Measurements from ENCODE around the gene KLF12.

The KLF12 gene

DNA sequence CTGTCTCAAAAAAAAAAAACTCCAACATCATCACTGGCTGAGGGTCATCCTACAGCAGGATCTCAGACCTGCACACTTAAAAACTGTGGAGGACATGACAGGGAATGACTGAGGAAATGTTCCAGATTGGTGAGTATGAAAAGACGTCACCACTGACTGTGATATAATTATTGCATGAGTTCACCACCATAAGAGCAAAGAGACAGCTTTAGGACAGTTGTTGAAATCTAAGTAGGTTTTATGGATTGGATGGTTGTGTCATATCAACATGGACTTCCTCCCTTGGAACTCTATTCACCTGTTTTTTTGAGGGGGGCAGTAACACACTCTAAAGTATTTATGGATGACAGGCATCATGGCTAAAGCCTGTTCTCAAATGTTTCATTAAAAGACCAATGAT lies 31.5 kb downstream of the KLF12 start:
- DNase-seq (ENCODE audit: low read depth), result no peak

DNA sequence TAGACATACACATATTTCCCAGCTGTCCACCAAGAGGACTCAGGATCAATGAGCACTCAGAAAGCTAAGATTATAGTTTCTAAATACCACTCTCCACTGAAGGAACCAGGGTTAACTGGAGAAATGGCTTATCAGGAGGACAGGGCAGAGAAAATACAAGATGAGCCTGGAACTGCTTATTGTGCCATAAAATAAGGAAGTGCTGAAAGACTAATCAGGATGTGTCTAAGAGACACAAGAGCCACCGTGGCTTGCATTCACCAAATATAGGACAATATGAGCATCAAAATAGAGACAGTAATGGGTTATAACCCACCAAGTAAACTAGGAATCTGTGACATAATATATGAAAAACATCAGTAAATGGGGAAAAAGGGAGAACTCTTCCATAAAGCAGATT lies 32.8 kb downstream of the KLF12 start:
- no peak for DNase-seq (ENCODE audit: low read depth)

DNA sequence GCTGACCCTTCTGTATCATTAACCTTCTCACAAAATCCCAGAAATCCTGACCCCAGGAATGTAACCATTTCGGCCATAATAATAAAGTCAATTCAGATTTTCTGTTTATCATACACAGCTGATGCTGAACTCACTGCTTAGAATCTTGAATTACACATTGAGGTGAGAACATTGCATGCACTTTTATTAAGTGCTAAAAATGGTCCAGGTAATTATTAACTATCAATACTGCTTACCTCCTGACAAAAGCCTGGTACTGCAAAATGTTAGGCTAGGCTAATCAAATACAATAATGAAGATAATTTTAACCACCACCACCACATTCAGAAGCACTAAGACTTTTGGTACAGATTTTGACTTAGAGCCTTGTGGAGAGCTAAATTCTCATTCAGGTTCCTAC lies 36.1 kb downstream of the KLF12 start:
- no peak for DNase-seq (ENCODE audit: low read depth)

DNA sequence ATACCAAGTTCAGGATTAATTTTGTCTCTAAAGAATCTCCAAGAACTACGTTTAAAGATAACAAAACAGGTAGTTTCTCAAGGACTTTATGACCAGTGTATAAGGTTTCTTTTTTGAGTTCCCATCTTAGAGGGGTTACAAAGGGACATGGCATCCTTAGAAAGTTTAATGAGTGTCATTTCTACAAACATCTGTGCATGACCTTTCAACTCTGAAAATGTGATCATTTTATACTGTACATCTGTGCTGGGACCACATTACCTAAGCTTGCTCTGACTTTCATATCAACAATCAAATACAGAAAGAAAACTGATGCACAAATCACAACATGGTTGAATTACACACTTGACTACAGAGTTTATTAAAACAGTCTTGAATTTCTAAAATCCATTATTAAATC lies 37.1 kb downstream of the KLF12 start:
- DNase-seq (ENCODE audit: low read depth), result no peak

DNA sequence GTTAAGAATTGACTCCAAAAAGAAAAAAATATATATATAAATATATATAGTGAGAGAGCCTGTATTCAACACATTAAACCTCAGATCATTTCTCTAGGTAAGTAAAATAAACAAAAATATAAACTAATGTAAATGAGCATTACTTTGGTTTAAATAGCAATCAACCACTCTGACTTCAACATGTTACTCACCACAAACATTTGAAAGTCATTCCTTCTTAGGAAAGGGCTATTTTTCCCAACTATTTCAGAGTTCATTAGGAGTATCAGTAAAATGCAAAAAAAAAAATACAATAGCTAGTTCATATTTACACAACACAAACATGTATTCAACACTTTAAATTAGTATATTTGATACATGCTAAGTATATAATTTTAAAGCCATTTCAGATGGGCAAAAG lies 40.5 kb downstream of the KLF12 start:
- DNase-seq (ENCODE audit: low read depth), result no peak

DNA sequence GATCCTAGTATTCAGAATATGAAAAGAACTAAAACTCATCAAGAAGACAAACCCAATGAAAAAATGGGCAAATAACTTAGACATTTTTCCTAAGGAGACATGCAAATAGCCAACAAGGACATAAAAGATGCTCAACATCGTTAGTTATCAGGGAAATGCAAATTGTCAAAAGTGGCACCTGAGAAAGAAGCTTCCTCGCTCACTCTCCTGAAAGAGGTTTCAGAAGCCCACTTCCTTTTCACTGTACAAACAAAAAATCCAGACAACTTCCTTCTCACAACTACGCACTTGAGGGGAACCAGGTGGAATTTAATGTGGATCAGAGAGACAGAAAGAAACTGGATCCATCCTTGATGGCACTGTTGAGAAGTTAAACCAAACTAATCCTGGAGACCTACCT lies 41.5 kb downstream of the KLF12 start:
- no peak for DNase-seq (ENCODE audit: low read depth)

DNA sequence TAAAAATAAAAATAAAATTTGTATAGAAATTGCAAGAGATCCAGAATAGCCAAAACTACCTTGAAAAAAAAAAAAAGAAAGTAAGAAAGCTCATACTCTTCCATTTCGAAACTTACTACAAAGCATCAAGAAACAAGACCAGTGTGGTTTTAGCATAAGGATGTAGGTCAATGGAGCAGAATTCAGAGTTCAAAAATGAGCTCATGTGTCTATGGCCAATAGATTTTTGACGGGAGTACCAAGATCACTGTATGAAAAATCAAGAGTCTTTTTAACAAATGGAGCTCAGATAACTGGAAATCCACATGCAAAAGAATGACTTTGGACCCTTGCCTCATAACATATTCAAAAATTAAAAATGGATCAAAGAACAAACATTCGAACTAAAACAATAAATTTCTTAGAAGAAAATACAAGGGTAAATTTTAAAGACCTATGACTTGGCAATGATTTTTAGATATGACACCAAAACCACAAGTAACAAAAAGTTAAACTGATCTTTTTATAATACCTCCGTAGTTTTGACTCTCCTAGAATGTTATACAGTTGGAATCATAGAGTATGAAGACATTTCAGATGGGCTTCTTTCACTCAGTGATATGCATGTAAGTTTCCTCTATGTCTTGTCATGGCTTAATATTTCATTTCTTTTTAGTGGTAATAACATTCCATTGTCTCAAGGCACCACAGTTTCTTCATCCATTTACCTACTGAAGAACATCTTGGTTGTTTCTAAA lies 43.2 kb downstream of the KLF12 start:
- no peak for DNase-seq (ENCODE audit: low read depth)

DNA sequence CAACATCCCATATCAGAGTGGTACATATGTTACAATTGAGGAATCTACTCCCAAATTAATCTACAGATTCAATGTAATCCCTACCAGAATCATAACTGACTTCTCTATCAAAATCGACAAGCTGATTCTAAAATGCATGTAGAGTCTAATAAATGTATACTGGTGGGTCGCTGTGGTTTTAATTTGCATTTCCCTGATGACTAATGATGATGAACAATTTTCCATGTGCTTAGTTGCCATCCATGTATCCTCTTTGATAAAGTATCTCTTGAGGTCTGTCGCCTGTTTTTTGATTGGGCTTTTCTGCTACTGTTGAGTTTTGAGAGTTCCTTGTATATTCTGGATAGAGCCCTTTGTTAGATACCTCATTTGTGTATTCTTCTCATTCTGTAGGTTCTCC lies 43.8 kb downstream of the KLF12 start:
- no peak for DNase-seq (ENCODE audit: low read depth)

DNA sequence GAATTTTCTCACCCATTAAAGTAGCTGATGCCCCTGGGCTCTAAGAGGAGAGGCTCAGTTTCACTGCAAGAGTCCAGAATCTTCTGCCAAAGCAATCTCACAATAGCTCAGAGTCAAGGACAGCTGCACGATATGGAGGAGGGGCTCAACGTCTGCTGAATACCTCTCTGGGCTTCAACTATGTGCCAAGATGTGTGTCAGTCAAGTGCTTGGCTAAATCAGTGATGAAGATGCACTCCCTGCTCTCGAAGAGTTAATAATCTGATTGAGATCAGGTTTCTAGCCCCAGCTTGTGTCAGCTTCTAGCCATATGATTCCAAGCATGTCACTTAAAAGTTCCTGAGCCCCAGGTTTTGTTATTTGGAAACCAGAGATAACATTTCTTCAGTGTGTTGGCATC lies 46.8 kb downstream of the KLF12 start:
- no peak for DNase-seq (ENCODE audit: low read depth)
